SU-DHL-6 (cell line): ENCODE results near the gene PLXNA2.

Experiments used
- H2AFZ ChIP-seq: fragments of 200-600 bp; sonication (generic); 2 replicates; pipeline ENCODE4 v1.6.1; 2014; ENCODE audit warnings: low read depth, mild to moderate bottlenecking, moderate library complexity, mixed read lengths, antibody characterized with exemption, low read length; ENCODE audit not compliant: severe bottlenecking
- H3F3A ChIP-seq: fragments of 200-600 bp; shearing (Covaris generic); 2 replicates; pipeline ENCODE4 v1.6.0; 2016; ENCODE audit warnings: antibody characterized with exemption, mild to moderate bottlenecking; ENCODE audit not compliant: insufficient read depth
- H3K27ac ChIP-seq: fragments of 200-600 bp; sonication (generic); 2 replicates; pipeline ENCODE4 v1.5.1; 2016; ENCODE audit warnings: low read depth, mild to moderate bottlenecking, low read length, moderate library complexity, mixed read lengths
- H3K27me3 ChIP-seq: fragments of 200-600 bp; sonication (generic), shearing (Covaris generic); 2 replicates; pipeline ENCODE4 v1.6.0; 2014; ENCODE audit warnings: mild to moderate bottlenecking, low read length
- H3K36me3 ChIP-seq: fragments of 200-600 bp; sonication (generic); 2 replicates; pipeline ENCODE4 v1.6.1; 2014; ENCODE audit warnings: mild to moderate bottlenecking, low read length, mixed read lengths
- H3K4me2 ChIP-seq: fragments of 300-600, 200-600 bp; shearing (Covaris generic), sonication (generic); 2 replicates; pipeline ENCODE4 v1.6.0; 2014; ENCODE audit warnings: low read length, low read depth, mild to moderate bottlenecking; ENCODE audit not compliant: poor library complexity, severe bottlenecking
- H3K4me3 ChIP-seq: fragments of 200-600 bp; sonication (generic); 2 replicates; pipeline ENCODE4 v1.5.1; 2014; ENCODE audit warnings: antibody characterized with exemption, low read length, mild to moderate bottlenecking, mixed read lengths; ENCODE audit not compliant: insufficient read depth, poor library complexity, severe bottlenecking
- H3K79me2 ChIP-seq: fragments of 200-600 bp; sonication (generic); 2 replicates; pipeline ENCODE4 v1.6.1; 2014; ENCODE audit warnings: mild to moderate bottlenecking, low read length, moderate library complexity; ENCODE audit not compliant: insufficient read depth
- H3K9ac ChIP-seq: fragments of 200-600 bp; sonication (generic); 2 replicates; pipeline ENCODE4 v1.7.0; 2014; ENCODE audit warnings: mild to moderate bottlenecking, low read length
- H3K9me2 ChIP-seq: fragments of 200-600 bp; sonication (generic); replicated peaks from 2 replicates; pipeline ENCODE4 v1.6.1; 2014; ENCODE audit warnings: low read length; ENCODE audit not compliant: insufficient read depth
- H3K9me3 ChIP-seq: fragments of 200-600 bp; sonication (generic); 2 replicates; pipeline ENCODE4 v1.6.1; 2014; ENCODE audit warnings: low read length, mixed read lengths; ENCODE audit not compliant: insufficient read depth
- H4K20me1 ChIP-seq: fragments of 200-600 bp; sonication (generic); 2 replicates; pipeline ENCODE4 v1.6.1; 2014; ENCODE audit warnings: low read depth, mild to moderate bottlenecking, antibody characterized with exemption, low read length, moderate library complexity, mixed read lengths
- CTCF ChIP-seq: fragments of 200-600 bp; sonication (generic); IDR thresholded peaks from one replicate; pipeline ENCODE4 v1.5.1; 2017; ENCODE audit warnings: antibody characterized with exemption, mild to moderate bottlenecking, low read length, moderate library complexity; ENCODE audit not compliant: insufficient read depth, poor library complexity, severe bottlenecking
- EZH2phosphoT487 ChIP-seq: fragments of 200-600 bp; sonication (generic), shearing (Covaris generic); conservative IDR thresholded peaks from 2 replicates; pipeline ENCODE4 v1.6.1; 2018; ENCODE audit warnings: mild to moderate bottlenecking, antibody characterized with exemption, low read length, moderate library complexity, mixed read lengths

Gene PLXNA2

GRCh38 chr1:208251015-208251414, 6.8 kb upstream of the PLXNA2 start:
- Histone ChIP-seq H2AFZ (no peak overlapping the region), H3K9ac (no peak overlapping the region), H3K36me3 (no peaks in the 10 kb centered on the region), H3K27ac (no peak overlapping the region), H3K4me3 (no peak overlapping the region), H3K9me3 (no peaks in the 10 kb centered on the region), H3K27me3 (no peaks in the 10 kb centered on the region), H3F3A (no peaks in the 10 kb centered on the region), H4K20me1 (no peaks in the 10 kb centered on the region), H3K9me2 (no peaks in the 10 kb centered on the region), H3K79me2 (no peaks in the 10 kb centered on the region), H3K4me2 (no peak overlapping the region)
- TF ChIP-seq CTCF (no peak), EZH2phosphoT487 (no peak)

- no peaks in the 10 kb centered on the region for H3K9me2 ChIP-seq
- no peak overlapping the region for H3K4me2 ChIP-seq
- H3K36me3 ChIP-seq = no peaks in the 10 kb centered on the region
- no peaks in the 10 kb centered on the region for H3K9me3 ChIP-seq
- TF ChIP-seq CTCF = no peak
- TF ChIP-seq EZH2phosphoT487 = no peak
- H3K9ac ChIP-seq = no peak overlapping the region
- no peaks in the 10 kb centered on the region for H4K20me1 ChIP-seq
- H3K27ac ChIP-seq = no peak overlapping the region
- H2AFZ ChIP-seq = no peak overlapping the region
- no peaks in the 10 kb centered on the region for H3F3A ChIP-seq
- H3K79me2 ChIP-seq = no peaks in the 10 kb centered on the region
- H3K4me3 ChIP-seq = no peak overlapping the region
- H3K27me3 ChIP-seq = no peaks in the 10 kb centered on the region
These were observed 6.4 kb upstream of the PLXNA2 start for GRCh38 chr1:208250613-208251012.

GRCh38 chr1:208248991-208249696, 5.0 kb upstream of the PLXNA2 start:
- Histone ChIP-seq H3K79me2 (no peaks in the 10 kb centered on the region), H3F3A (no peaks in the 10 kb centered on the region), H3K27me3 (no peaks in the 10 kb centered on the region), H3K4me3 (no peak overlapping the region), H3K9ac (no peak overlapping the region), H3K4me2 (no peak overlapping the region), H2AFZ (no peak overlapping the region), H3K36me3 (no peaks in the 10 kb centered on the region), H4K20me1 (no peaks in the 10 kb centered on the region), H3K9me2 (no peaks in the 10 kb centered on the region), H3K9me3 (no peaks in the 10 kb centered on the region), H3K27ac (no peak overlapping the region)
- no peak for TF ChIP-seq EZH2phosphoT487
- TF ChIP-seq CTCF = no peak
